Measurements from ENCODE around the gene FUT2.

DNA sequence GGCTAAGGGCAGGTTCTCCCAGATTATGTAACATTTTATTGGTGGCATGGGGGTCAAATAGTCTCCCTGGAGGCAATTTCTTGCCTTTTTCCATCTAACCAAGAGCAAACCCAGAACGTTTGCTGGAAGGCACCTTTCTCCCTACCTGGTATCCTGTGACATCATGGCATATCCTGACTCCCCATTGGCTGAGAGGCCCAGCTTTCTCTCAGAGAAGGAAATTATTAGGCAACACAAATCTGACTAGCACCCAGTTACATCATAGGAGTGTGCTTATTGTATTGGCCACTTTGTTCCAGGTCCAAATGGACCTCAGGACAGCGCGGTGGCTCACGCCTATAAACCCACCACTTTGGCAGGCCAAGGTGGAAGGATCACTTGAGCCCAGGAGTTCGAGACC is 36.0 kb upstream of the FUT2 start:
- TF ChIP-seq, protein P1, sequence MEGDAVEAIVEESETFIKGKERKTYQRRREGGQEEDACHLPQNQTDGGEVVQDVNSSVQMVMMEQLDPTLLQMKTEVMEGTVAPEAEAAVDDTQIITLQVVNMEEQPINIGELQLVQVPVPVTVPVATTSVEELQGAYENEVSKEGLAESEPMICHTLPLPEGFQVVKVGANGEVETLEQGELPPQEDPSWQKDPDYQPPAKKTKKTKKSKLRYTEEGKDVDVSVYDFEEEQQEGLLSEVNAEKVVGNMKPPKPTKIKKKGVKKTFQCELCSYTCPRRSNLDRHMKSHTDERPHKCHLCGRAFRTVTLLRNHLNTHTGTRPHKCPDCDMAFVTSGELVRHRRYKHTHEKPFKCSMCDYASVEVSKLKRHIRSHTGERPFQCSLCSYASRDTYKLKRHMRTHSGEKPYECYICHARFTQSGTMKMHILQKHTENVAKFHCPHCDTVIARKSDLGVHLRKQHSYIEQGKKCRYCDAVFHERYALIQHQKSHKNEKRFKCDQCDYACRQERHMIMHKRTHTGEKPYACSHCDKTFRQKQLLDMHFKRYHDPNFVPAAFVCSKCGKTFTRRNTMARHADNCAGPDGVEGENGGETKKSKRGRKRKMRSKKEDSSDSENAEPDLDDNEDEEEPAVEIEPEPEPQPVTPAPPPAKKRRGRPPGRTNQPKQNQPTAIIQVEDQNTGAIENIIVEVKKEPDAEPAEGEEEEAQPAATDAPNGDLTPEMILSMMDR (conservative IDR thresholded peaks at IDR 0.05; ENCODE audit: low read length), result no peak
- no peak for TF ChIP-seq EZH2phosphoT487 (IDR thresholded peaks at IDR 0.05; ENCODE audit: borderline replicate concordance)

Data from Loucy (cell line).